ENCODE data around the gene SPG7.

DNA sequence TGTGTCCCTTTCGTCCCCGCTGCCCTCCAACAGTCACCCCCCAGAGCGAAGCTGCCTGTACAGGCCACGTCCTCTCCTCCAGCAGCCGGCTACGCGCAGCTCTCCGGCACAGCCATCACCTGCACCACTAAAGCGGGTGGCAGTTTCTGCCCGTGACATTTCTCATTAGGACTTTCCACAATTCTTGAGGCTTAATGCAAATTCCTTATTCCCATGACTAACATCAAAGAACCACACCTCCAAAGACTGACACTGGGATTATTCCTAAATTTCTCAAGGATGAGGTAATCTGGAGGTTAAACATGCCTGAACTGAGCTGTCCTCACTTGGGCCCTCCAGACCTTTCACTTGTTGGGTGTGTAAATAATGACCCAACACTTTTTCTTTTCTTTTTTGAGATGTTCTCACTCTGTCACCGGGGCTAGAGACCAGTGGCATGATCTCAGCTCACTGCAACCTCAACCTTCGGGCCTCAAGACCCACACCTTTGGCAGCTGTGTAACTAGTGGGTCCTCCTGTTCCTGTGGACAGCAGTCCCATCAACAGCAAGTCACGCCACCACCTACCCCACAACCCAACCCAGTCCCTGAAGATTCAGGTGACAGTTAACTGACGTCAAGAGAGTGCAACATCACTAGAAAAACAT is 29.5 kb upstream of the SPG7 start:
- TF ChIP-seq TAF1 (IDR thresholded peaks at IDR 0.05; ENCODE audit: low read depth, low read length) (no peak), POLR2A (IDR thresholded peaks at IDR 0.05; ENCODE audit: low read depth, low read length) (no peak)
